KMS-11 (cell line): ENCODE measurements around the gene ROR1.

Source experiments
- H2AFZ ChIP-seq: fragments of 200-600 bp; sonication (generic); 2 replicates; pipeline ENCODE4 v1.6.1; 2016; ENCODE audit warnings: antibody characterized with exemption, mixed run types, low read depth
- H3K27ac ChIP-seq: fragments of 200-600 bp; sonication (generic); 2 replicates; pipeline ENCODE4 v1.6.1; 2016; ENCODE audit warnings: mild to moderate bottlenecking, mixed run types
- H3K27me3 ChIP-seq: fragments of 200-600 bp; sonication (generic); 2 replicates; pipeline ENCODE4 v1.6.1; 2017; ENCODE audit warnings: mild to moderate bottlenecking, low read depth, mixed run types, moderate library complexity; ENCODE audit not compliant: insufficient read depth
- H3K36me3 ChIP-seq: fragments of 200-600 bp; sonication (generic); 2 replicates; pipeline ENCODE4 v1.6.1; 2017; ENCODE audit warnings: mild to moderate bottlenecking, mixed run types; ENCODE audit not compliant: insufficient read depth
- H3K4me1 ChIP-seq: fragments of 200-600 bp; sonication (generic); 2 replicates; pipeline ENCODE4 v1.6.1; 2016; ENCODE audit warnings: mild to moderate bottlenecking, low read depth, mixed run types; ENCODE audit not compliant: poor library complexity, severe bottlenecking
- H3K4me2 ChIP-seq: fragments of 200-600 bp; sonication (generic); 2 replicates; pipeline ENCODE4 v1.7.0; 2016; ENCODE audit warnings: mild to moderate bottlenecking, mixed run types
- H3K4me3 ChIP-seq: fragments of 200-600 bp; sonication (generic); IDR thresholded peaks from 2 replicates; pipeline ENCODE4 v1.6.1; 2017; ENCODE audit warnings: low read depth, low read length, mixed read lengths; ENCODE audit not compliant: insufficient read depth
- H3K79me2 ChIP-seq: fragments of 200-600 bp; sonication (generic); 2 replicates; pipeline ENCODE4 v1.6.1; 2016; ENCODE audit warnings: low read depth, mixed run types; ENCODE audit not compliant: insufficient read depth
- H3K9ac ChIP-seq: fragments of 200-600 bp; sonication (generic); 2 replicates; pipeline ENCODE4 v1.6.1; 2016; ENCODE audit warnings: mild to moderate bottlenecking, mixed run types
- H4K20me1 ChIP-seq: fragments of 200-600 bp; sonication (generic); 2 replicates; pipeline ENCODE4 v1.6.1; 2016; ENCODE audit warnings: mild to moderate bottlenecking, mixed run types; ENCODE audit not compliant: insufficient read depth
- TF ChIP-seq, protein P1 (sequence below): fragments of 200-600 bp; sonication (generic); conservative IDR thresholded peaks from 2 replicates; pipeline ENCODE4 v1.6.1; 2017; ENCODE audit warnings: low read depth, mild to moderate bottlenecking, antibody characterized with exemption, low read length, moderate library complexity, mixed read lengths

The ROR1 gene

DNA sequence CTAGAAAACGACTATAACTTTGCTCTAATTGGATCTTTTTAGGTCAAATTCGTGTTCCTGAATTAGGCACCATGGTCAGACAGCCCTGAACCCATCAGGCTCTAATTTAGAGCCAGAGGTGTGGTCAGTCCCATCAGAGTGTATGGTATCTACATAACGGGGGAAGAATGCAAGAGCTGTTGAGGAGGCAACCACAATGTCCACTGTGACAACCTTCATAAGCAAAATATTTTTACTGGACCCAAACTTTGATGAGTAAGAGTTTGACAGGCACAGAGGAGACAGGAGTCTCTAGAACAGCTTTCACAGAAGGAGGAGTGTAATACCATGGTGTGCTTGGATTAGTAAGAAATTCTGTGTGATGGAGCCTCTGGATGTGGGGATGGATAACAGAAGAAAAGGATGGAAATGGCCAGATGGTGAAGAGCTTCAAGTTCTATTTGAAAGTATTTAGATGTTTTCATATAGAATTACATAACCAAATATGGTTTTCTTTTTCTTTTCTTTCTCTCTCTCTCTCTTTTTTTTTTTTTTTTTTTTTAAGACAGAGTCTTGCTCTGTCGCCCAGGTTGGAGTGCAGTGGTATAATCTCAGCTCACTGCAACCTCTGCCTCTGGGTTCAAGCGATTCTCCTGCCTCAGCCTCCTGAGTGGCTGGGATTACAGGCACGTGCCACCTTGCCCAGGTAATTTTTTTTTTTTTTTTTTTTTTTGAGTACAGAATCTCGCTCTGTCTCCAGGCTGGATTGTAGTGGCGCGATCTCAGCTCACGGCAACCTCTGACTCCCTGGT is 454.5 kb downstream of the ROR1 start:
- no peaks in the 10 kb centered on the region for H3K79me2 ChIP-seq
- no peaks in the 10 kb centered on the region for H3K27me3 ChIP-seq
- no peak overlapping the region for H3K4me2 ChIP-seq
- H3K27ac ChIP-seq: no peak overlapping the region
- peaks cover 17% of the 10 kb centered on the region for H3K4me1 ChIP-seq
- no peak overlapping the region for H3K9ac ChIP-seq
- H2AFZ ChIP-seq: no peak overlapping the region
- no peak overlapping the region for H3K4me3 ChIP-seq
- H3K36me3 ChIP-seq: no peaks in the 10 kb centered on the region; the same call in 1 of the 2 replicates
- no peaks in the 10 kb centered on the region for H4K20me1 ChIP-seq
- TF ChIP-seq, protein P1, sequence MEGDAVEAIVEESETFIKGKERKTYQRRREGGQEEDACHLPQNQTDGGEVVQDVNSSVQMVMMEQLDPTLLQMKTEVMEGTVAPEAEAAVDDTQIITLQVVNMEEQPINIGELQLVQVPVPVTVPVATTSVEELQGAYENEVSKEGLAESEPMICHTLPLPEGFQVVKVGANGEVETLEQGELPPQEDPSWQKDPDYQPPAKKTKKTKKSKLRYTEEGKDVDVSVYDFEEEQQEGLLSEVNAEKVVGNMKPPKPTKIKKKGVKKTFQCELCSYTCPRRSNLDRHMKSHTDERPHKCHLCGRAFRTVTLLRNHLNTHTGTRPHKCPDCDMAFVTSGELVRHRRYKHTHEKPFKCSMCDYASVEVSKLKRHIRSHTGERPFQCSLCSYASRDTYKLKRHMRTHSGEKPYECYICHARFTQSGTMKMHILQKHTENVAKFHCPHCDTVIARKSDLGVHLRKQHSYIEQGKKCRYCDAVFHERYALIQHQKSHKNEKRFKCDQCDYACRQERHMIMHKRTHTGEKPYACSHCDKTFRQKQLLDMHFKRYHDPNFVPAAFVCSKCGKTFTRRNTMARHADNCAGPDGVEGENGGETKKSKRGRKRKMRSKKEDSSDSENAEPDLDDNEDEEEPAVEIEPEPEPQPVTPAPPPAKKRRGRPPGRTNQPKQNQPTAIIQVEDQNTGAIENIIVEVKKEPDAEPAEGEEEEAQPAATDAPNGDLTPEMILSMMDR: no peak

DNA sequence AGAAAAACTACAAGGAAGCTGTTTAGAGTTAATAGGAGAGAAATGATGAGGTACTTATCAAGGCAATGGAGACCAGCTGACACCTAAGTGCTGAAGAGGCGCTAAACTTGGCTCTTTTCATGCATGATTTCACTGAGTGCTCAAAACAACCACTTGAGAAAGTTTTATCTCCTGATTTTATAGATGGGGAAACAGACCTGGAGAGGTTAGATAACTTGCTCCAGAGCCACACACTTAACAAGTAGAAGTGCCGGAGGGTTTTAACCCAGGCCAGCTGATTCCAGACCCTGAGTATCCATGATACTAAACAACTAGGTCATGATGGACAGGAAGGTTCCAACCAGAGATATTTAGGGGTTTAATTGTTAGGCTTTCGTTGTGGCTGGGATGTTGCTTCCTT is 455.5 kb downstream of the ROR1 start:
- TF ChIP-seq, protein P1: no peak
- no peaks in the 10 kb centered on the region for H3K79me2 ChIP-seq
- no peak overlapping the region for H3K4me3 ChIP-seq
- peaks cover 8% of the 10 kb centered on the region for H3K4me1 ChIP-seq
- no peaks in the 10 kb centered on the region; the same call in 1 of the 2 replicates for H3K36me3 ChIP-seq
- H3K27ac ChIP-seq: no peak overlapping the region
- H3K9ac ChIP-seq: no peak overlapping the region
- H3K27me3 ChIP-seq: no peaks in the 10 kb centered on the region
- no peak overlapping the region for H3K4me2 ChIP-seq
- no peak overlapping the region for H2AFZ ChIP-seq
- no peaks in the 10 kb centered on the region for H4K20me1 ChIP-seq
